HG03280 (cell line): Measurements from ENCODE around the gene TMEM30A.

Experiments used
- ATAC-seq: cut with Tn5 transposase; IDR thresholded peaks from one replicate; pipeline ENCODE4 v1.9.1; 2021; ENCODE audit warnings: mild to moderate bottlenecking, moderate library complexity; ENCODE audit not compliant: unreplicated experiment

The TMEM30A gene

GRCh38 chr6:75220357-75220756 is 64.2 kb downstream of the TMEM30A start:
- no peak for ATAC-seq

GRCh38 chr6:75219263-75219662 is 65.3 kb downstream of the TMEM30A start:
- no peak for ATAC-seq

- no peak for ATAC-seq
These were observed 67.4 kb downstream of the TMEM30A start for GRCh38 chr6:75217193-75217592.

- no peak for ATAC-seq
These were observed 69.3 kb downstream of the TMEM30A start for GRCh38 chr6:75215291-75215690.

DNA sequence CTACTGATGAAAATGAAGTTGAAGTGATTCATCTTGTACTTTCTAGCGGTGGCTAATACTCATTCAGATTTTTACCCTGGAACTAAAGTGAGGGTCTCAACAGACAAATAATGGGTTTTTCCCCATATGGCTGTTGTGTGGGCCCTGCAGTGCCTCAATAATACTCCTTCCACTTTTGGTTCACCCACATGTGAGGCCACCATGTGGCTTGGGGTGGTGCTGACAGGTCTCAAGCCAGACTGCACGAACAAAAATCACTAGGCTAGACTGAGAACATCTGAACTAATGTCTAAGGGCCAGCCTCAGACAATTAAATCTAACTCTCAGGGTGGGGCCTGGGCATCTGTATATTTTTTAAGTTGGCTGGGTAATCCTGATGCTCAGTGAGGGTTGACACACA is 70.9 kb downstream of the TMEM30A start:
- ATAC-seq, result no peak

GRCh38 chr6:75213112-75213511 is 71.5 kb downstream of the TMEM30A start:
- ATAC-seq, result no peak

DNA sequence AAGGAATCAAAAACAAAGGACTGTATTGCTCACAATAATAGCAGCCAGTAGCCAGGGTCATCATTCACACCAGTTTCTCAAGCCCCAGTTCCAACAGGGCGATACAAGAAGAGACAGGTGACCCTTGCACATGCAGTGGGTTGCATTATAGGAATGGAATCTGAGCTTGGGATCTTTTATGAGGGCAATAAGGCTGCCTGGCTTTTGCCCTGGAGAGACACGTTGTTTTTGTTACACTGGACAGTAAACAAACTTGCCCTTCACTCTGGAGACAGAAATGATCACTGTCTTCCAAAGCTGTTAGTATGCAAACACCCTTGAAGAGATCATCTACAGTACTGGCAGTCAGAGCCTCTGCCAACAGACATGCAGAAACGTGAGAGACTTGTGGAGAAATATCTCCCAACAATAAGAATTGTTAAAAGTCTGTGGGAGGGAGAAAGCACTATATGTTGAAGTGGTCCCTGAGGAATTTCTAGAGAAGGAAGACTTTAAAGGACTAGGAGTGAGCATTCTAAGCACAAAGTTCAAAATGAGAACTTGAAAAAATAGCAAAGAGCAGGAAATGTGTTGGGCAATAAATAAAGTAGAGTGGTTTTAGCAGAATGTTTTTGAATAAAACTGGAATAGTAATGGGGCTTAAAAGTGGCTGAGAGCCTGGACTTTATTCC is 72.5 kb downstream of the TMEM30A start:
- no peak for ATAC-seq

DNA sequence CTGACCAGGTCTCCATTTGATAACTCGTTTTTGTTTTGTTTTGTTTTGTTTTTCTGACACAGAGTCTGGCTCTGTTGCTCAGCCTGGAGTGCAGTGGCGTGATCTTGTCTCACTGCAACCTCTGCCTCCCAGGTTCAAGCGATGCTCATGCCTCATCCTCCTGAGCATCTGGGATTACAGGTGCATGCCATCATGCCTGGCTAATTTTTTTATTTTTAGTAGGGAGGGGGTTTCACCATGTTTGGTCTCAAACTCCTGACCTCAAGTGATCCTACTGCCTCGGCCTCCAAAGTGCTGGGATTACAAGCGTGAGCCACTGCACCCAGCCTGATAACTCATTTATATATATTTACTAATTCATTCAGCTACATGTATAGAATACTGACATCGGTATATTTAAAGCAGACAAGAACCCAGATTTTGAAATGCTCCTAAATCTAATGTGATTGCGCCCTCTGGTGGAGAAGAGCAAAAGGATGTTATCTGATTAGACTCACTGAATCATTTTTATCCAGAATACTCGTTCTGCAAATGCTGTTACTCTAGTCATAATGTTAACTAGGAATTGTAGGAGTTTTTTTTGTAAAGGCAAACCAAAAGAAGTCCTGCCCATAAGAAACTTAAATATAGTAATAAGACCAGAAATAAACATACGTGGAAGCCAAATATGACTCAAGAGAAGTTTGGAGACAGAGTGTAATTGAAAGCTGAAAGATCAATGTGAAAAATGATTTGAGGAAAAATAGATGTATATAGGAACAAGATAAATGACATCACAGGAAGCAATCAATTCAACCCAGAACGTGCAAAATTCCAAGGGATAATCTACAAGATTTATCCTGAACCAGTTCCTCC is 73.5 kb downstream of the TMEM30A start:
- ATAC-seq, result no peak

DNA sequence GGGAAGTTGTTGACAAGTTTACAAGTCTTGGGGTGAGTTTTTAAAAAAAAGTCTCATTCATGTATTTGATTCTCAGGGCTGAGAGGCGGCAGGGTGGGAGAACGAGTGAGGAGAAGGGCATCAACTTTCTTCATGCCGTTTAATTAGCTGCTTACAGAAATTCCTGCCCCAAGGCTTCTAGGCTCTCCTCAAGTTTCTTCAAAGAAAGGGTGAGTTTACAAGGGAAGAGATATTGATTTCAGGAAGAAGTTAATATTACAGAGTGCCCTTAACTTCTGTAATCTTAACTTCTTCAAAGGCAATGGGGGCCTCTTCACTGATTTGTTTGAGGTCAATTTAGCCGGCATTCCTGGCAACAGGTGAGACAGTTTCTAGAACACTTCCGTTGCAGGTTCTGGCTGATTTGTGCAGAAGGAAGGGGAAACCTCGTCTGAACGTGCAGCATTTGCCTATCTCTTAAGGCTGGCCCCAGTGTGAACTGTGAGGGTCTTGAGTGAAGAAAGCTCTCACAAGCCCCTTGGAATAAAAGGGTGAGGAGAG is 75.3 kb downstream of the TMEM30A start:
- no peak for ATAC-seq

- ATAC-seq, result peak; percentile 84
These were observed 76.1 kb downstream of the TMEM30A start for GRCh38 chr6:75208298-75209183.

- no peak for ATAC-seq
These were observed 77.8 kb downstream of the TMEM30A start for GRCh38 chr6:75206576-75207342.

DNA sequence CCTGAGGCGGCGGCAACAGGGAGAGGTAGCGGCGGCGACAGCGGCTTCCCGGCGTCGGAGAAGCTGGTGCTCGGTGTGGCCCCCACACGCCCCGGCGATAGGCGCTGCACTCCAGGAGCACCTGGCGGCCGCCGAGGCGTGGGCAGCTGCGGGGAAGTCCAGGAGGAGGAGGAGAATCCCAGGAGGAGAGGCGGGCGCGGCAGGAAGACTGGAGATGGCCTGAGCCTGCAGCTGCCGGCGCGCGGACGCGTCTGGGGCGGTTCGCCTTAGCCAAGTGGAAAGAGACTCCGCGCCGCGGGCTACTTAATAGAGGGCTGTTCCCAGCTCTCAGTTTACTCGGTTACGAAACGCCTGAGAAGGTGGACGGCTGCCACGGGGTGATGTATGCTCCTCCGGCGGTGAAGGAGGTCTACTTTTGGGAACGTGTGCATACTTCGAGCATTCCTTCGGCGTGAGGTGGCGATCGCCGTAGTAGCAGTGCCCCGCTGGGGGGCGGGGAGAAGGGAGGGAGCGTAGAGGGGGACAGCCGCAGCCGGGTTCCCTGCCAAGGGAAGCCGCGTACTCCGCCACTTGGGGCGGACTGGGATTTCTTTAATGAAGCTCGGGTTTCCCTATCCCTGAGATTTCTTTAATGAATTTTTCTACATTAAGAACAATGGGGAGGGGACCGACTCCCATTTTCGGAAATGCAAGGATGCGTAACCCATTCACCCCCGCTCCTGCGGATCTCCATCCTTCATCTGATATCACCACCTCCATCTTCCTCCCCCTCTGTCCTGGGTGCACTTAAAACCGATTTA is 78.6 kb downstream of the TMEM30A start, which contains the start of gene COL12A1:
COL12A1 (minus strand) TSS at position 278 of the 800 bp plus-strand sequence. CDS start 3,261 bp downstream, outside the sequence.
- ATAC-seq, result no peak

- no peak for ATAC-seq
These were observed 79.4 kb downstream of the TMEM30A start for GRCh38 chr6:75204959-75205775.

DNA sequence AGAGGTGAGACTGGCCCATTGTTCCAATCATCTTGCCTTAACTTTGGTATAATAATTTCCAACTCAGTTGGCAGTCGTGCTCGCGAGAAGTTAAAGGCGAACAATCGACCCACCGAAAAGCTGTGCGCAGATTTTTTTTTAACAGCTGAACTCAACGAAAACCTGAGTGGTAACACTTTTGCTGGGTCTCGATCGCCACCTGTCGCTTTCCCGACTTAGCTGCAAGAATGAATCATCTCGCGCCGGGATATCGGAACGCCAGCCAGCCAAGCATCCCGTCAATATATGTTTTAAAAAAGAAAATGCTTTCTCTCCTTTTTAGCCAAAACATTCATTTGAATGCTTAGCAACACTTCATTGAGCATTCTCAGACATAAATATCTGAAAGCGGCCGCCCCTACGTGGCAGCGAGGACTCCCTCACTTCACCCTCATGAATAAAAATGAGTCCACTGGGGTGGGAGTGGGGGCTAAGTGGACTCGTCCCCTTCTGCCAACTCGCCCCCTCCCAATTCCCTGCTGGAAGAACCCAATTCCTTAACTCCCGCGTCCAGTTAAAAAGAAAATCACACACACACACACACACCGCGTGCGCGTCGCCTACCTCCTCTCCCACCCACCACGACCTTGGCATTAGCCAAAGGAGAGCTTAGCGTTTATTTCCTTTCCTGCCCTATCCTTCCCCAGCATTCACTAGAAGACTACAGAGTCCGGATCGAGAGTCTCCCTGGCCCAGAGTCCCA is 80.2 kb downstream of the TMEM30A start:
- ATAC-seq, result no peak

DNA sequence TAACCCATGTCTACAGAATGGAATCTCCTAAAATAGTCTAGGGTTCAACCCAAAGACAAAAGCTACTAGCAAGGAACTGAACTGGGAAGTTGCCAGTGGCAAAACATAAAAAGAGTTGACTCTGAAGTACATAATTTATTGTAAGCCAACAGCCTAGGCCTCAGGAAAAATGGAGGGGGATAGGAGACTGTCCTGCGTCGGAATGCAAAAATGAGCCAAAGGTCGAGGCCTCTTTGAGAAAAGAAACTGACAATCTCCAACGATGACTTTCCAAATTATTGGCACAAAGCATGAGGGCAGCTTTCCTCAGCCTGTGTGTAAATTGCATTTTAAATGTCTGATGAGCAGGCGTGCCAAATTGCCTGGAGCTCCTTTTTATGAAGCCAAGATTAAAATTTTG is 80.9 kb downstream of the TMEM30A start:
- ATAC-seq, result no peak
